Esophagus (tissue), 2 donors: ENCODE data around the gene TIMELESS. TPM values are rescaled to one million over a fixed set of nuclear protein-coding genes. Genes with fewer than 3 reads are reported as not detected.
"Not testable (repeated sequence)": the region's sequence is repeated elsewhere in the genome, so short reads cannot be mapped to it uniquely, and the experiment has no call there.

ENCODE experiments used
- H3K27ac ChIP-seq, 2 donors: one replicate each; pipeline ENCODE4 v1.5.1; 2013; ENCODE audit warnings: low read depth in 2 of 2, mild to moderate bottlenecking in 2 of 2, inconsistent platforms in 1 of 2, low read length in 1 of 2, moderate library complexity in 1 of 2
- H3K27me3 ChIP-seq, 2 donors: one replicate each; pipeline ENCODE4 v1.6.1; 2013; ENCODE audit warnings: low read length in 2 of 2, control low read depth in 1 of 2, mild to moderate bottlenecking in 1 of 2; ENCODE audit not compliant: insufficient read depth in 2 of 2, control insufficient read depth in 1 of 2
- H3K36me3 ChIP-seq, 2 donors: one replicate each; pipeline ENCODE4 v1.6.1; 2013; ENCODE audit warnings: low read length in 1 of 2; ENCODE audit not compliant: control insufficient read depth in 2 of 2, insufficient read depth in 2 of 2
- H3K4me1 ChIP-seq, 2 donors: one replicate each; pipeline ENCODE4 v1.6.1; 2013; ENCODE audit warnings: low read length in 1 of 2; ENCODE audit not compliant: control insufficient read depth in 2 of 2, insufficient read depth in 2 of 2
- H3K4me3 ChIP-seq, 2 donors: one replicate each; pipeline ENCODE4 v1.5.1; 2013; ENCODE audit warnings: low read length in 2 of 2, mild to moderate bottlenecking in 2 of 2, low read depth in 1 of 2, moderate library complexity in 1 of 2
- H3K9me3 ChIP-seq, 2 donors: one replicate each; pipeline ENCODE4 v1.6.1; 2013; ENCODE audit warnings: mild to moderate bottlenecking in 2 of 2, low read depth in 1 of 2, low read length in 1 of 2, moderate library complexity in 1 of 2; ENCODE audit not compliant: control insufficient read depth in 2 of 2, insufficient read depth in 1 of 2
- WGBS, 2 donors: extraction: QIAGEN DNeasy Blood & Tissue Kit; methylation state at CpG; one replicate each; pipeline ENCODE4 v1.1.7; 2013; 5-methylcytosine and 5-hydroxymethylcytosine counted together
- polyA plus RNA-seq, 2 donors: library from polyadenylated mRNA; stranded (reverse); fragments of 200-250 nt; gene quantifications; one replicate each; pipeline ENCODE4 v1.2.3, GENCODE V29; 2013
- donor health status: healthy with polysubstance abuse.
- donor health status: Bipolar disorder and iron deficiency.

Gene TIMELESS
- polyA plus RNA-seq, 2 donors: 9.2 TPM

DNA sequence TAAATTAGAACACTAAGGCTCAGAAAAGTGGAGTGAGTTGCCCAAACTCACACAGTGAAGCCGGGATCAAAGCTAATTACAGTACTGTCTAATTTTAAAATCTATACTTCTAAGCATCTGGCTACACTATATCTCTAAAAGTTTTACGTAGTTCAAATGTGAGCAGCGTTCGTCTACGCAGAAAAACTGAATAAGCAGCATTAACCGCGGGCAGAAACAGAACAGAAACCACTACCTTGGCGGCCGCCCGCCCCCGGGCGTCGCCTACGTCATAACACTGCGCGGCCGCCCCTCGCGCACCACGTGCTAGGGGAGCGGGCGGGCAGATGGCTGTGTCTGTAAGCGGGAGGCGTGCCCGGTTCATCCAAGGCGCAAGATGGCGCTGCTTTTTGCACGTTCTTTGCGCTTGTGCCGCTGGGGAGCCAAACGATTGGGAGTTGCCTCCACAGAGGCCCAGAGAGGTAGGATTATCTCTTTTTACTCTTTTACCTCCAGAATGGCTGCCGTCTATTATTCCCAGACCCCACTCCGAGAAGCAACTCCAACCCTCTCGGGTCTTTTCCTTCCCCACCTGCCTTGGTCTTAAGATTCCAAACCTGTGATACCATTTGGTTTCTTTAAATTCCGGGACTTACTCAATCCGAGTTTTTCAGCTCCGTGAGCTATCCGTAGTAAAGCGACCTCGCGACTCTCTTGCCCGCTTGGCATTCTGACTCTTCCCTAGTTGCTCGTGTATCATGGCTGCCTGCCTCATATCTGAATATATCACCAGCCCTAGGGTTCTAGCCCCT lies 19.2 kb upstream of the TIMELESS start, which contains the start of gene SPRYD4:
Gene SPRYD4 (plus strand): TSS at position 363 of the 791 bp plus-strand sequence. CDS start 14 bp downstream, at position 377.
- Histone ChIP-seq H3K9me3 (no peaks in the 10 kb centered on the region), H3K27ac (peak within 1 kb of the TSS; percentile 89), H3K36me3 (no peaks in the 10 kb centered on the region), H3K4me3 (peak within 1 kb of the TSS; percentile 66 to 75), H3K4me1 (peaks cover 0 to 10% of the 10 kb centered on the region in 2 donors), H3K27me3 (no peaks in the 10 kb centered on the region)
- WGBS, 2 donors: 0 to 1% methylated on average over 43 of the region's 43 CpGs

DNA sequence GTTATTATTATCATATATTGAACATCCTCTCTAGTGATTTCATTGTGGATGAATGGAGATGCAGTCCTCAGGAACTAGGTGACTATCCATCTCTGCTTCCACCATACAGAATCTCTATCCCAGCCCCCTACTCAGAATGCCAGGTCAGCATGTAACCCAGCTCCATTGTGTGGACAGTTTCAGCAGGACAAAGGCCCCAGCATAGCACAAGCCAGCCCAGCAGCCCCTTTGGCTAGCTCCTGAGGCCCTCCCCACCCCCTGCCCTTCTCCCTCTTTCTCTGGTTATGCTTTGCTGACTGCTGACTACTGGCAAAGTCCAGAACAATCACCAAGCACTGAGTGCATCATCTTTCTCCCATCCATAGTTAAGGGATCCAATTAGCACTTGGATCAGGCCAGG lies 13.3 kb upstream of the TIMELESS start:
- Histone ChIP-seq H3K4me3 (no peak overlapping the region), H3K27ac (no peak overlapping the region), H3K27me3 (no peaks in the 10 kb centered on the region), H3K36me3 (no peaks in the 10 kb centered on the region), H3K4me1 (no peaks in the 10 kb centered on the region), H3K9me3 (no peaks in the 10 kb centered on the region)

GRCh38 chr12:56461235-56462159 lies 12.3 kb upstream of the TIMELESS start:
- no peaks in the 10 kb centered on the region for H3K9me3 ChIP-seq
- no peak overlapping the region for H3K27ac ChIP-seq
- H3K36me3 ChIP-seq: no peaks in the 10 kb centered on the region
- no peak overlapping the region for H3K4me3 ChIP-seq
- 82 to 84% methylated on average over 11 of the region's 11 CpGs for WGBS, 2 donors
- no peaks in the 10 kb centered on the region for H3K27me3 ChIP-seq
- H3K4me1 ChIP-seq: no peaks in the 10 kb centered on the region

- no peaks in the 10 kb centered on the region for H3K27me3 ChIP-seq
- H3K36me3 ChIP-seq: no peaks in the 10 kb centered on the region
- no peak overlapping the region for H3K4me3 ChIP-seq
- no peak overlapping the region for H3K27ac ChIP-seq
- no peaks in the 10 kb centered on the region for H3K9me3 ChIP-seq
- WGBS, 2 donors: 79 to 92% methylated on average over 4 of the region's 4 CpGs
- no peaks in the 10 kb centered on the region for H3K4me1 ChIP-seq
These were observed 8.6 kb upstream of the TIMELESS start for GRCh38 chr12:56457817-56458216.

- no peak within 1 kb of the TSS for H3K4me3 ChIP-seq
- no peaks in the 10 kb centered on the region for H3K27me3 ChIP-seq
- H3K9me3 ChIP-seq: no peaks in the 10 kb centered on the region
- WGBS, 2 donors: 87 to 92% methylated on average over 5 of the region's 5 CpGs
- no peaks in the 10 kb centered on the region for H3K36me3 ChIP-seq
- peaks cover 0 to 2% of the 10 kb centered on the region in 2 donors for H3K4me1 ChIP-seq
- no peak within 1 kb of the TSS for H3K27ac ChIP-seq
These were observed 5.3 kb upstream of the TIMELESS start, which contains the start of gene MIP for GRCh38 chr12:56454557-56454956. TSS of gene MIP (minus strand) at chr12:56454657. CDS start at chr12:56454613, 44 bp downstream.

- peaks cover 0 to 2% of the 10 kb centered on the region in 2 donors for H3K4me1 ChIP-seq
- H3K9me3 ChIP-seq: no peaks in the 10 kb centered on the region
- no peak overlapping the region for H3K27ac ChIP-seq
- WGBS, 2 donors: 66 to 73% methylated on average over 5 of the region's 5 CpGs
- no peaks in the 10 kb centered on the region for H3K27me3 ChIP-seq
- H3K4me3 ChIP-seq: no peak overlapping the region
- no peaks in the 10 kb centered on the region for H3K36me3 ChIP-seq
These were observed 1.9 kb upstream of the TIMELESS start for GRCh38 chr12:56451147-56451546.

GRCh38 chr12:56450241-56450640 lies 1.0 kb upstream of the TIMELESS start:
- Histone ChIP-seq H3K36me3 (no peaks in the 10 kb centered on the region), H3K4me1 (peaks cover 0 to 2% of the 10 kb centered on the region in 2 donors), H3K27ac (no peak overlapping the region), H3K27me3 (no peaks in the 10 kb centered on the region), H3K9me3 (no peaks in the 10 kb centered on the region), H3K4me3 (no peak overlapping the region)
- 91 to 96% methylated on average over 3 of the region's 3 CpGs for WGBS, 2 donors

GRCh38 chr12:56449622-56449984 lies 377 bp upstream of the TIMELESS start:
- Histone ChIP-seq H3K4me1 (peaks cover 0 to 2% of the 10 kb centered on the region in 2 donors), H3K4me3 (peak overlapping the region in 1 of 2 donors; percentile 96), H3K27me3 (no peaks in the 10 kb centered on the region), H3K36me3 (no peaks in the 10 kb centered on the region), H3K9me3 (no peaks in the 10 kb centered on the region), H3K27ac (peak overlapping the region; percentile 16 to 69)
- 34% methylated on average over 5 of the region's 5 CpGs for WGBS, 2 donors

- not testable (repeated sequence) for H3K4me3 ChIP-seq, H3K36me3 ChIP-seq, H3K27me3 ChIP-seq, H3K4me1 ChIP-seq, H3K27ac ChIP-seq, H3K9me3 ChIP-seq
- 50 to 58% methylated on average over 2 of the region's 2 CpGs for WGBS, 2 donors
These were observed 6.0 kb downstream of the TIMELESS start for GRCh38 chr12:56443208-56443607.
